Liver (tissue), 9 donors: Measurements from ENCODE around the gene HLA-A. TPM values are rescaled to one million over a fixed set of nuclear protein-coding genes. Genes with fewer than 3 reads are reported as not detected.
A peak's percentile ranks its signal among the peaks of the same experiment; 100 is the strongest.

Source experiments
- DNase-seq: peaks from one replicate; pipeline ENCODE4 v3.0.0-alpha.2; 2017; ENCODE audit warnings: low spot score
- H3K27ac ChIP-seq, 2 donors: one replicate each; pipeline ENCODE4 v1.7.0; 2013; ENCODE audit warnings: inconsistent platforms in 2 of 2, low read length in 2 of 2, control low read depth in 1 of 2, low read depth in 1 of 2, mild to moderate bottlenecking in 1 of 2
- H3K27me3 ChIP-seq, 4 donors: one replicate each; pipeline versions ENCODE4 v1.6.1 to v1.7.0; 2013; ENCODE audit warnings: low read length in 3 of 4, inconsistent platforms in 1 of 4, mild to moderate bottlenecking in 1 of 4, moderate library complexity in 1 of 4; ENCODE audit not compliant: control insufficient read depth in 4 of 4, insufficient read depth in 4 of 4
- H3K36me3 ChIP-seq, 4 donors: one replicate each; pipeline versions ENCODE4 v1.6.1 to v1.7.0; 2013; ENCODE audit warnings: low read length in 3 of 4, mild to moderate bottlenecking in 3 of 4, low read depth in 1 of 4, moderate library complexity in 1 of 4; ENCODE audit not compliant: control insufficient read depth in 4 of 4, insufficient read depth in 3 of 4
- H3K4me1 ChIP-seq, 4 donors: one replicate each; pipeline versions ENCODE4 v1.6.1 to v1.7.0; 2013; ENCODE audit warnings: low read length in 3 of 4, mild to moderate bottlenecking in 3 of 4, moderate library complexity in 1 of 4; ENCODE audit not compliant: control insufficient read depth in 4 of 4, insufficient read depth in 4 of 4
- H3K4me3 ChIP-seq, 3 donors: one replicate each; pipeline versions ENCODE4 v1.6.1 to v1.7.0; 2013; ENCODE audit warnings: low read length in 3 of 3, control low read depth in 1 of 3, low read depth in 1 of 3, mild to moderate bottlenecking in 1 of 3
- H3K9ac ChIP-seq, 2 donors: one replicate each; pipeline ENCODE4 v1.7.0; 2013; ENCODE audit warnings: low read length in 2 of 2, mild to moderate bottlenecking in 2 of 2, moderate library complexity in 2 of 2, control low read depth in 1 of 2, low read depth in 1 of 2
- H3K9me3 ChIP-seq, 4 donors: one replicate each; pipeline versions ENCODE4 v1.6.1 to v1.7.0; 2013; ENCODE audit warnings: low read length in 3 of 4; ENCODE audit not compliant: control insufficient read depth in 4 of 4
- ATF3 ChIP-seq: IDR thresholded peaks from 2 replicates; pipeline ENCODE4 v1.6.1; 2016; ENCODE audit warnings: antibody characterized with exemption
- CTCF ChIP-seq: fragments of 150-350 bp; IDR thresholded peaks from 2 replicates; pipeline ENCODE4 v1.5.1; 2017; ENCODE audit warnings: improper control_type of control experiment, low read depth, low read length; ENCODE audit not compliant: missing input control
- EGR1 ChIP-seq, 2 donors: IDR thresholded peaks; 2 replicates each; pipeline ENCODE4 v1.6.1; 2016 to 2018; ENCODE audit warnings: antibody characterized with exemption in 2 of 2, low read depth in 2 of 2
- FOXA1 ChIP-seq: IDR thresholded peaks from 2 replicates; pipeline ENCODE4 v1.6.1; 2016; ENCODE audit warnings: antibody characterized with exemption
- FOXA2 ChIP-seq: IDR thresholded peaks from 2 replicates; pipeline ENCODE4 v1.6.1; 2016; ENCODE audit warnings: antibody characterized with exemption
- GABPA ChIP-seq, 2 donors: IDR thresholded peaks in 1 of 2; conservative IDR thresholded peaks in 1 of 2; 2 replicates each; pipeline ENCODE4 v1.6.1; 2016; ENCODE audit warnings: antibody characterized with exemption in 2 of 2, mild to moderate bottlenecking in 1 of 2, moderate library complexity in 1 of 2
- HNF4A ChIP-seq, 2 donors: conservative IDR thresholded peaks; 2 replicates each; pipeline ENCODE4 v1.6.1; 2016; ENCODE audit warnings: antibody characterized with exemption in 2 of 2, mild to moderate bottlenecking in 2 of 2
- HNF4G ChIP-seq: IDR thresholded peaks from 2 replicates; pipeline ENCODE4 v1.6.1; 2016; ENCODE audit warnings: antibody characterized with exemption
- JUND ChIP-seq, 2 donors: IDR thresholded peaks; 2 replicates each; pipeline ENCODE4 v1.6.1; 2016; ENCODE audit warnings: antibody characterized with exemption in 2 of 2
- MAX ChIP-seq: IDR thresholded peaks from 2 replicates; pipeline ENCODE4 v1.6.1; 2016; ENCODE audit warnings: antibody characterized with exemption
- NR2F2 ChIP-seq: IDR thresholded peaks from 2 replicates; pipeline ENCODE4 v1.6.1; 2016; ENCODE audit warnings: antibody characterized with exemption
- RAD21 ChIP-seq, 2 donors: IDR thresholded peaks; 2 replicates each; pipeline ENCODE4 v1.6.1; 2016; ENCODE audit warnings: antibody characterized with exemption in 2 of 2, mild to moderate bottlenecking in 2 of 2
- REST ChIP-seq: IDR thresholded peaks from 2 replicates; pipeline ENCODE4 v1.6.1; 2016; ENCODE audit warnings: antibody characterized with exemption, mild to moderate bottlenecking
- RXRA ChIP-seq, 2 donors: IDR thresholded peaks; 2 replicates each; pipeline ENCODE4 v1.6.1; 2017 to 2018; ENCODE audit warnings: antibody characterized with exemption in 2 of 2, mild to moderate bottlenecking in 1 of 2
- SP1 ChIP-seq: IDR thresholded peaks from 2 replicates; pipeline ENCODE4 v1.6.1; 2018; ENCODE audit warnings: antibody characterized with exemption, mild to moderate bottlenecking
- TAF1 ChIP-seq: conservative IDR thresholded peaks from 2 replicates; pipeline ENCODE4 v1.6.1; 2016; ENCODE audit warnings: antibody characterized with exemption, mild to moderate bottlenecking
- YY1 ChIP-seq: IDR thresholded peaks from 2 replicates; pipeline ENCODE4 v1.6.1; 2016; ENCODE audit warnings: antibody characterized with exemption, mild to moderate bottlenecking
- ZBTB33 ChIP-seq: IDR thresholded peaks from 2 replicates; pipeline ENCODE4 v1.6.1; 2016; ENCODE audit warnings: antibody characterized with exemption
- WGBS: extraction: QIAGEN DNeasy Blood & Tissue Kit; methylation state at CpG from one replicate; pipeline ENCODE4 v1.1.7; 2013; 5-methylcytosine and 5-hydroxymethylcytosine counted together
- polyA plus RNA-seq, 2 donors: library from polyadenylated mRNA; stranded (reverse) in 1 of 2; unstranded in 1 of 2; fragments of 200-250 nt in 1 of 2; fragments of >200 nt in 1 of 2; fragmentation: Nextera tagmentation in 1 of 2; extraction: Ambion mirVana in 1 of 2; gene quantifications; one replicate each; pipeline versions ENCODE4 v1.2.1 to v1.2.3, GENCODE V29; 2013 to 2015
- total RNA-seq, 2 donors: library from RNA; depleted of rRNA; stranded (reverse); fragments of >200 nt; gene quantifications; one replicate each; pipeline ENCODE4 v1.2.3, GENCODE V29; 2014
- donor health status: healthy.
- donor health status: healthy.
- donor health status: healthy.
- donor health status: healthy.
- donor health status: healthy.

The HLA-A gene
- total and polyA plus RNA-seq, 4 donors: 145 to 321 (median 223) TPM

GRCh38 chr6:29968130-29968529, 25.8 kb downstream of the HLA-A start:
- TF ChIP-seq SP1 (no peak), MAX (no peak), FOXA2 (no peak), RAD21 (IDR thresholded peaks at IDR 0.05) (no peak), YY1 (no peak), GABPA (IDR thresholded peaks at IDR 0.05 in 1 of 2, conservative IDR thresholded peaks at IDR 0.05 in 1 of 2) (no peak), JUND (IDR thresholded peaks at IDR 0.05) (no peak), RXRA (IDR thresholded peaks at IDR 0.05) (no peak), HNF4G (no peak), CTCF (no peak), ZBTB33 (no peak), ATF3 (no peak), FOXA1 (no peak), HNF4A (conservative IDR thresholded peaks at IDR 0.05) (no peak), TAF1 (no peak), EGR1 (IDR thresholded peaks at IDR 0.05; ENCODE audit: low read depth in 2 of 2) (no peak), REST (no peak), NR2F2 (no peak)
- Histone ChIP-seq H3K36me3 (no peaks in the 10 kb centered on the region), H3K27ac (peak overlapping the region in 1 of 2 donors; percentile 96), H3K9me3 (no peaks in the 10 kb centered on the region), H3K4me3 (no peak overlapping the region), H3K27me3 (no peaks in the 10 kb centered on the region), H3K9ac (no peak overlapping the region), H3K4me1 (peaks cover 3 to 37% (median 33%) of the 10 kb centered on the region in 4 donors)
- 84% methylated on average over 2 of the region's 2 CpGs for WGBS
- DNase-seq: no peak
